Keratinocyte (primary cell): ENCODE measurements around the gene ADGRL3. TPM values are rescaled to one million over a fixed set of nuclear protein-coding genes. Genes with fewer than 3 reads are reported as not detected.

Experiments
- DNase-seq: peaks from one replicate; pipeline ENCODE4 v3.0.0-alpha.2; 2011; ENCODE audit warnings: low read depth, missing footprints, low spot score
- FAIRE-seq: peaks from 2 replicates; lab custom pipeline; 2011; peaks lifted over from hg19 to GRCh38; lab: Jason Lieb, UNC
- H2AFZ ChIP-seq: 2 replicates; pipeline ENCODE4 v1.6.0; 2012; ENCODE audit warnings: low read length, control low read depth, inconsistent platforms; ENCODE audit not compliant: control insufficient read depth
- H3K27ac ChIP-seq: 2 replicates; pipeline ENCODE4 v1.5.1; 2011; ENCODE audit warnings: low read length; ENCODE audit not compliant: control insufficient read depth, insufficient read depth
- H3K27me3 ChIP-seq: 3 replicates; pipeline ENCODE4 v1.6.0; 2011; ENCODE audit warnings: low read length; ENCODE audit not compliant: control insufficient read depth, insufficient read depth; ENCODE audit errors: extremely low read depth
- H3K36me3 ChIP-seq, 2 experiments: 2 replicates in 1 of 2; 3 replicates in 1 of 2; pipeline ENCODE4 v1.5.1; 2011; ENCODE audit warnings: low read length in 2 of 2, mild to moderate bottlenecking in 1 of 2; ENCODE audit not compliant: control insufficient read depth in 2 of 2, insufficient read depth in 2 of 2; ENCODE audit errors: extremely low read depth in 1 of 2
- H3K4me1 ChIP-seq: 3 replicates; pipeline ENCODE4 v1.5.1; 2011; ENCODE audit warnings: low read length; ENCODE audit not compliant: control insufficient read depth, insufficient read depth; ENCODE audit errors: extremely low read depth
- H3K4me2 ChIP-seq: 3 replicates; pipeline ENCODE4 v1.6.0; 2011; ENCODE audit warnings: low read depth, low read length; ENCODE audit not compliant: control insufficient read depth, insufficient read depth; ENCODE audit errors: extremely low read depth
- H3K4me3 ChIP-seq, 3 experiments: fragments of 200-600 bp in 1 of 3; sonication (generic) in 1 of 3; 2 replicates in 2 of 3; 3 replicates in 1 of 3; pipeline ENCODE4 v1.5.1; 2011 to 2016; ENCODE audit warnings: low read length in 3 of 3, mild to moderate bottlenecking in 3 of 3, control low read depth in 2 of 3, inconsistent platforms in 1 of 3, low read depth in 1 of 3, mixed read lengths in 1 of 3, mixed run types in 1 of 3, moderate library complexity in 1 of 3; ENCODE audit not compliant: control insufficient read depth in 2 of 3, insufficient read depth in 2 of 3; ENCODE audit errors: extremely low read depth in 1 of 3
- H3K79me2 ChIP-seq: 2 replicates; pipeline ENCODE4 v1.6.0; 2012; ENCODE audit warnings: low read length; ENCODE audit not compliant: control insufficient read depth, insufficient read depth
- H3K9ac ChIP-seq: 3 replicates; pipeline ENCODE4 v1.6.0; 2011; ENCODE audit warnings: low read length; ENCODE audit not compliant: control insufficient read depth, insufficient read depth; ENCODE audit errors: extremely low read depth
- H3K9me1 ChIP-seq: 3 replicates; pipeline ENCODE4 v1.6.0; 2011; ENCODE audit warnings: low read length; ENCODE audit not compliant: control insufficient read depth, insufficient read depth; ENCODE audit errors: extremely low read depth
- H3K9me3 ChIP-seq: 2 replicates; pipeline ENCODE4 v1.5.1; 2012; ENCODE audit warnings: low read depth, low read length; ENCODE audit not compliant: control insufficient read depth
- H4K20me1 ChIP-seq: 3 replicates; pipeline ENCODE4 v1.6.0; 2011; ENCODE audit warnings: low read length; ENCODE audit not compliant: control insufficient read depth, insufficient read depth; ENCODE audit errors: extremely low read depth
- EZH2 ChIP-seq: IDR thresholded peaks from one replicate; pipeline ENCODE4 v1.6.1; 2012; ENCODE audit warnings: inconsistent platforms, mild to moderate bottlenecking, low read length, moderate library complexity
- dilution Hi-C: fragments of 300-500 bp; cut with MboI; formaldehyde crosslinking; loops from one replicate; pipeline ENCODE4 v1.7.0; 2020; ENCODE audit warnings: low sequenced_read_pairs; ENCODE audit not compliant: extremely low pct_ligation_motif_present
- polyA plus RNA-seq, 5 experiments: library from polyadenylated mRNA; depleted of rRNA in 3 of 5; stranded (reverse) in 3 of 5; stranded (forward) in 1 of 5; unstranded in 1 of 5; fragments of >200 nt; gene quantifications; 1 replicate in 1 of 5; 2 replicates in 3 of 5; 3 replicates in 1 of 5; pipeline versions ENCODE4 v1.2.1 to v1.2.3, GENCODE V29; 2011 to 2012; ENCODE audit warnings: missing spikeins in 2 of 5, low read depth in 1 of 5, low replicate concordance in 1 of 5
- TF ChIP-seq, protein P1 (sequence below), 3 experiments: IDR thresholded peaks in 1 of 3; conservative IDR thresholded peaks in 1 of 3; optimal IDR thresholded peaks in 1 of 3; 2 replicates in 2 of 3; 3 replicates in 1 of 3; pipeline versions ENCODE3 to v1.5.1; 2011; ENCODE audit warnings: low read length in 3 of 3, mild to moderate bottlenecking in 3 of 3, moderate library complexity in 2 of 3, control low read depth in 1 of 3, inconsistent platforms in 1 of 3; ENCODE audit not compliant: insufficient read depth in 2 of 3; ENCODE audit errors: extremely low read depth in 1 of 3

Gene ADGRL3
- polyA plus RNA-seq, 1 donor (not counting 4 experiments of a cell fraction or from before 2014, with no cell fraction given): 0.18 TPM

DNA sequence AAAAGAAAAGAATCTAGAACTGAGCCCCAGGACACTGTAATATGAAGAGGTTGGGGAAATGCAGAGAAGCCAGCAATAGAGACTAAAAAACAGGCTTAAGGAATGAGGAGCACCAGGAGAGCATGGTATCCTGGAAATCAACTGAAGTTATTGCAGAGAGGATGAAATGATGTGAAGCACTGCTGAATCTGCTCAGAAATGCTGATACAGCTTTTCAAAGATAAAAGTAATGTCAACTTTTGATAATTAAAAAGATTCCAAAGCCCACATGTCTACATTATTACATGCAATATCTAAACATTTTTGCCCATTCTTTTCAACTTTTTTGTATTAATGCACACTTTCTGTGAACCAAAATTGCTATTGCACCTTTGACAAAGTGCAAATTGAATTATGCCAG is 718.4 kb downstream of the ADGRL3 start:
- Histone ChIP-seq H3K9me1 (no peaks in the 10 kb centered on the region), H3K9me3 (no peaks in the 10 kb centered on the region), H3K4me2 (no peak overlapping the region), H3K4me1 (no peaks in the 10 kb centered on the region), H3K79me2 (no peaks in the 10 kb centered on the region), H4K20me1 (no peaks in the 10 kb centered on the region), H3K27ac (no peak overlapping the region), H3K36me3 (no peaks in the 10 kb centered on the region), H3K27me3 (no peaks in the 10 kb centered on the region), H2AFZ (no peak overlapping the region), H3K4me3 (no peak overlapping the region), H3K9ac (no peak overlapping the region)
- dilution Hi-C loops: no loop called here
- TF ChIP-seq, protein P1, sequence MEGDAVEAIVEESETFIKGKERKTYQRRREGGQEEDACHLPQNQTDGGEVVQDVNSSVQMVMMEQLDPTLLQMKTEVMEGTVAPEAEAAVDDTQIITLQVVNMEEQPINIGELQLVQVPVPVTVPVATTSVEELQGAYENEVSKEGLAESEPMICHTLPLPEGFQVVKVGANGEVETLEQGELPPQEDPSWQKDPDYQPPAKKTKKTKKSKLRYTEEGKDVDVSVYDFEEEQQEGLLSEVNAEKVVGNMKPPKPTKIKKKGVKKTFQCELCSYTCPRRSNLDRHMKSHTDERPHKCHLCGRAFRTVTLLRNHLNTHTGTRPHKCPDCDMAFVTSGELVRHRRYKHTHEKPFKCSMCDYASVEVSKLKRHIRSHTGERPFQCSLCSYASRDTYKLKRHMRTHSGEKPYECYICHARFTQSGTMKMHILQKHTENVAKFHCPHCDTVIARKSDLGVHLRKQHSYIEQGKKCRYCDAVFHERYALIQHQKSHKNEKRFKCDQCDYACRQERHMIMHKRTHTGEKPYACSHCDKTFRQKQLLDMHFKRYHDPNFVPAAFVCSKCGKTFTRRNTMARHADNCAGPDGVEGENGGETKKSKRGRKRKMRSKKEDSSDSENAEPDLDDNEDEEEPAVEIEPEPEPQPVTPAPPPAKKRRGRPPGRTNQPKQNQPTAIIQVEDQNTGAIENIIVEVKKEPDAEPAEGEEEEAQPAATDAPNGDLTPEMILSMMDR (optimal IDR thresholded peaks at IDR 0.05 in 1 of 3, IDR thresholded peaks at IDR 0.05 in 1 of 3, conservative IDR thresholded peaks at IDR 0.05 in 1 of 3; ENCODE audit: extremely low read depth in 1 of 3, insufficient read depth in 2 of 3, low read length in 3 of 3): no peak
- no peak for TF ChIP-seq EZH2
- DNase-seq (no peak), FAIRE-seq (no peak)

DNA sequence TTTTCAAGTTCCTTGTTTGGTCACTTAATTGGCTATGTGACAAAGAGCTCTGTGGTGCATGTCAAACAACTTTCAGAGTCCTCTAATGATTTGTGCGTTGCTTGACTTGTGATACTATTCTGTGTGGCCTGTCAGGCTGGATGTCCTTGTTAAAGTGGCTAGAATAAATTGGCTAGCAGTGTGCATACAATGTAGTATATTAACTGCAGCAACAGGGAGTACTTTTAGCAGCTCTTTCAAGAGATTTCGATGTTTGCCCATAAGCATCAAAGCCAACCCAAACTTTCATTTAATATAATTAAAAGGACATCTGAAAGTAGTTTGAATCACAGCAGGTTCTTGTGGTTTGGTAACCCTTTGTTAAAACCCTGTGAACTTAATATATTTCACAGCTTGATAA is 718.9 kb downstream of the ADGRL3 start:
- Histone ChIP-seq H3K4me3 (no peak overlapping the region), H3K9me1 (no peaks in the 10 kb centered on the region), H3K9ac (no peak overlapping the region), H3K79me2 (no peaks in the 10 kb centered on the region), H3K4me2 (no peak overlapping the region), H3K9me3 (no peaks in the 10 kb centered on the region), H4K20me1 (no peaks in the 10 kb centered on the region), H3K27me3 (no peaks in the 10 kb centered on the region), H3K4me1 (no peaks in the 10 kb centered on the region), H2AFZ (no peak overlapping the region), H3K36me3 (no peaks in the 10 kb centered on the region), H3K27ac (no peak overlapping the region)
- no peak for FAIRE-seq
- dilution Hi-C loops: no loop called here
- TF ChIP-seq, protein P1 (optimal IDR thresholded peaks at IDR 0.05 in 1 of 3, IDR thresholded peaks at IDR 0.05 in 1 of 3, conservative IDR thresholded peaks at IDR 0.05 in 1 of 3; ENCODE audit: extremely low read depth in 1 of 3, insufficient read depth in 2 of 3, low read length in 3 of 3): no peak
- no peak for TF ChIP-seq EZH2
- DNase-seq: no peak
